SH-SY5Y (cell line): ENCODE data around the gene CCDC170.

Source experiments
- GATA2 ChIP-seq: IDR thresholded peaks from 2 replicates; pipeline ENCODE4 v1.6.1; 2011; ENCODE audit warnings: mild to moderate bottlenecking, low read depth, low read length
- GATA3 ChIP-seq: IDR thresholded peaks from 2 replicates; pipeline ENCODE4 v1.6.1; 2011; ENCODE audit warnings: low read depth, mild to moderate bottlenecking, low read length, moderate library complexity

The CCDC170 gene

DNA sequence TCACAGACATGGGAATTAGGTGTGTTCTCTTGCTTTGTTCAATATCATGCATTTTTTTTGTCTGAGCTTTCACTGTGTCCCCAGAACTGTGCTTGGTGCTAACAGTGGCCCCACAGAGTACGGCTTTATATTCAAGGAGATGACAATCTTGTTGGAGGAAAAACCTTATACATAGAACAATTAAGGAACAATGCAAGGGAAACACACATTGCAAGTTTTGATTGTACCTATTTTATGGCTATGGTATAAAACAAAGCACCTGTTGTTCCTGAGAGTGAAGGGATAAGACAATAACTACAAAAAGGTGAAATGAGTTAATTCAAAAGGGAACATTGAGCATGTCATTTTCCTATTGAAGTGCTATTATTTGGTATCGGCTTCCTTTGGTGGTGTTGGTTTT is 169.7 kb downstream of the CCDC170 start:
- TF ChIP-seq GATA3 (no peak), GATA2 (no peak)

DNA sequence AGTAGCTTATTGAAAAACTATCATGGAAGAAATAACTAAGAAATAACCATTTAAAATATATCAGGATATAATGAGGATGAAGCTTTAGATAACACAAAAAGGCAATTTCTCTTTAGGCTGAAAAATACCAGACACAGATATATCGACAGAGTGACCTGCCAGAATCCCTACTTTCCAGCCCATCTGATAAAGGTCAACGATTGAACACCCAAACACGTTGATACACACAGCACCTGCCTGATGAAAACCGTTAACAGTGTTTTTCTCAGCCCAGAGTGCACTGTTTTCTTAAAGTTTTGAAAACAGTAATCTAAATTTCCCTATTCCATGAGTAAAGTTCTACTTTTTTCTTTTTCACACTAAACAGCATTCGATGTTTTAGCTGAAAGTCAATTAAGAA is 170.6 kb downstream of the CCDC170 start:
- no peak for TF ChIP-seq GATA2
- TF ChIP-seq GATA3: no peak

DNA sequence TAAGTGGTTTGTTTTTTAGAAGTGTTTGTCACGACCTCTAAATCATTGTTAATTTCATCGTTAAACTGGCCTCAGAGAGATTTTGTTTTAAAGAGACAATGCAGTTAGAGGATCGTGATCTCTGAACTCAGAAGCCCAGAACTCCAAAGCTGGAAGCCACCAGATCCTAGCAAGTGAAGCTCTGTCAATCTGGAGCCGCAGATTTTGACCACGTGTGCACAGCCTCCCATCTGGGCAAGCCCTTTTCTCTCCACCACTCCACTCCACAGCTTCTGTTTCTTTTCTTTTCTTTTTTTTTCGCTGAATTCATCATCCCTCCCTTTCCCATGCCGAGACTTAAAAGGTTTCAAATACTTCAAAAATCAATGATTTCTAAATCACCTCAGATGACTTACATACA is 171.5 kb downstream of the CCDC170 start:
- TF ChIP-seq GATA3 (no peak), GATA2 (no peak)

DNA sequence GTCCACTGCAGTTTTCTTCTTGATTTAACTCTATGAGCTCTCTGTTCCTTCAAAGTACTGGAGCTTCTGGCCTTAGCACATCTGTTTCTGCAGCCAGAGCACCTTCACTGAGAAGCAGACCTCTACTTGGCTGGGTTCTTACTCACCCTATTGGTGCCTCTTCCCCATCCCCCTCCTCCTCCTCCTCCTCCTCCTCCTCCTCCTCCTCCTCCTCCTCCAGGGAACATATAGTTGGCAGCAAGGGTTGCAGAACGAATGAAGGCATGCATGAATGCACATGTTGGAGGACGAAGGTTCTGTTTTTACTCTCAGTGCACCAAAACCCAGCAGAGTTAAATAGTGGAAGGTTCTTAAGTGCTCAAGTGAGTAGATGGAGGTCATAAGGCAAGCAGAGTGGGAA is 172.7 kb downstream of the CCDC170 start:
- TF ChIP-seq GATA3: no peak

DNA sequence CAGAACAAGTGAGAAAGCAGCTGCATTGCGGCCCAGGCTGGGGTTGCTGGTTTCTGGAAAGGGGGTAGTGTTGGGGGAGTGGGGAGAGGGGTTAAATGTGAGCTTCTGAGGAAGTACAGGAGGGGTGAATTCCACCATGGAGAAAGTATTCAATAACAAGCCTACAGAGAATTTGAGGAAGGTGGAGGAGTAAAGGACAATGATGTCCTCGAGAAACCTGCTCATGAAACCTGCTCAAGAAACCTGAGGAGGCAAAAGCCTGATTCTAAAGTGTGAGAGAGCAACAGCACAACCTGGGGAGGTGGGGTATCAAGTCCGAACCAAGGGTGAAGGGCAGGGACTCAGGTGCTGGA is 175.4 kb downstream of the CCDC170 start:
- TF ChIP-seq GATA2 (no peak), GATA3 (no peak)

DNA sequence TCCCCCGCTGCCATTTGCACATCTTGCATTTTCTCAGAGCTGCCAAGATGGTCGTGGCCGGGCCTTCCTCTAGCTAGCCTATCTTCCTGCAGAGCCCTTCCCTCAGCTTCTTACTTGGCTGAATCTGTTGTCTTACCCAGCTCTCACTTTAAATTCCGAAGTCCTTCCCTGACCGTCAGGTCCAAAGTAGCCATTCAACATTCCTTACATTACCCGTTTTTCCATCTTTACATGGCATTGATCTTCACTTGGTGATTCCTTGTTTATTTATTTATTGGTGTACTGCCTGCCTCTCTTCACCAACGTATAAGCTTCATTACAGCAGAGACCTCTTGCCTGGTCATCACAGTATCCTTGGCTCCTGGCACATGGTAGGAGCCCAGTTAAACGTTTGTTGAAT is 176.3 kb downstream of the CCDC170 start:
- TF ChIP-seq GATA2: no peak
- TF ChIP-seq GATA3: no peak
